ENCODE data around the gene SSR2. TPM values are rescaled to one million over a fixed set of nuclear protein-coding genes. Genes with fewer than 3 reads are reported as not detected.

SSR2 gene
- total RNA-seq, 1 donor from 2014 or later: 236 TPM

GRCh38 chr1:156009404-156009803 lies 11.3 kb downstream of the SSR2 start:
- H4K20me1 ChIP-seq (ENCODE audit: insufficient read depth, low read length): peaks cover 66% of the 10 kb centered on the region
- no peaks in the 10 kb centered on the region for H3K9me3 ChIP-seq (ENCODE audit: insufficient read depth, low read depth, low read length)
- H3K4me1 Mint-ChIP-seq (ENCODE audit: low read depth, unreplicated experiment): peaks cover 9% of the 10 kb centered on the region
- H3K4me3 Mint-ChIP-seq (ENCODE audit: unreplicated experiment): no peak overlapping the region
- no peaks in the 10 kb centered on the region for H3K27me3 ChIP-seq (ENCODE audit: insufficient read depth, low read length)
- H3K27me3 Mint-ChIP-seq (ENCODE audit: low read depth, unreplicated experiment): no peaks in the 10 kb centered on the region
- DNase-seq (ENCODE audit: low read depth) (no peak), FAIRE-seq (no peak)
- H3K4me1 ChIP-seq (ENCODE audit: insufficient read depth, low read length): no peaks in the 10 kb centered on the region
- H3K4me2 ChIP-seq (ENCODE audit: low read length): no peak overlapping the region
- H3K9ac ChIP-seq (ENCODE audit: low read length): no peak overlapping the region
- H2AFZ ChIP-seq (ENCODE audit: low read depth, low read length): no peak overlapping the region
- no peak overlapping the region for H3K27ac Mint-ChIP-seq (ENCODE audit: unreplicated experiment)
- no peak overlapping the region for H3K27ac ChIP-seq (ENCODE audit: low read depth, low read length)
- H3K79me2 ChIP-seq (ENCODE audit: insufficient read depth, low read length): peaks cover 19% of the 10 kb centered on the region
- H3K36me3 Mint-ChIP-seq (ENCODE audit: low read depth, unreplicated experiment): peaks cover 30% of the 10 kb centered on the region
- no peak for TF ChIP-seq EZH2 (IDR thresholded peaks at IDR 0.05; ENCODE audit: insufficient read depth, low read length)
- no peak for TF ChIP-seq CTCF (IDR thresholded peaks at IDR 0.05; ENCODE audit: insufficient read depth, low read depth, low read length)
- peaks cover 53% of the 10 kb centered on the region for H3K36me3 ChIP-seq (ENCODE audit: insufficient read depth, low read length)
- no peaks in the 10 kb centered on the region for H3K9me3 Mint-ChIP-seq (ENCODE audit: unreplicated experiment)
- H3K4me3 ChIP-seq (ENCODE audit: insufficient read depth, low read depth, low read length): no peak overlapping the region

- Histone ChIP-seq H3K27me3 (ENCODE audit: insufficient read depth, low read length) (no peaks in the 10 kb centered on the region), H3K79me2 (ENCODE audit: insufficient read depth, low read length) (peaks cover 3% of the 10 kb centered on the region), H2AFZ (ENCODE audit: low read depth, low read length) (no peak overlapping the region), H3K4me2 (ENCODE audit: low read length) (no peak overlapping the region), H3K9me3 (ENCODE audit: insufficient read depth, low read depth, low read length) (no peaks in the 10 kb centered on the region), H3K4me1 (ENCODE audit: insufficient read depth, low read length) (no peaks in the 10 kb centered on the region), H3K9ac (ENCODE audit: low read length) (no peak overlapping the region), H3K27ac (ENCODE audit: low read depth, low read length) (no peak overlapping the region), H4K20me1 (ENCODE audit: insufficient read depth, low read length) (peaks cover 42% of the 10 kb centered on the region), H3K36me3 (ENCODE audit: insufficient read depth, low read length) (peaks cover 29% of the 10 kb centered on the region), H3K4me3 (ENCODE audit: insufficient read depth, low read depth, low read length) (no peak overlapping the region)
- no peaks in the 10 kb centered on the region for H3K27me3 Mint-ChIP-seq (ENCODE audit: low read depth, unreplicated experiment)
- peak overlapping the region; percentile 3 for H3K27ac Mint-ChIP-seq (ENCODE audit: unreplicated experiment)
- FAIRE-seq (no peak), DNase-seq (ENCODE audit: low read depth) (no peak)
- peaks cover 9% of the 10 kb centered on the region for H3K4me1 Mint-ChIP-seq (ENCODE audit: low read depth, unreplicated experiment)
- H3K4me3 Mint-ChIP-seq (ENCODE audit: unreplicated experiment): peak overlapping the region; percentile 21
- TF ChIP-seq CTCF (IDR thresholded peaks at IDR 0.05; ENCODE audit: insufficient read depth, low read depth, low read length) (no peak), EZH2 (IDR thresholded peaks at IDR 0.05; ENCODE audit: insufficient read depth, low read length) (no peak)
- peaks cover 21% of the 10 kb centered on the region for H3K36me3 Mint-ChIP-seq (ENCODE audit: low read depth, unreplicated experiment)
- no peaks in the 10 kb centered on the region for H3K9me3 Mint-ChIP-seq (ENCODE audit: unreplicated experiment)
Measured at GRCh38 chr1:156006666-156007376, 13.9 kb downstream of the SSR2 start.
